HepG2 (cell line): ENCODE data around the gene PDLIM5. TPM values are rescaled to one million over a fixed set of nuclear protein-coding genes. Genes with fewer than 3 reads are reported as not detected.
A peak's percentile ranks its signal among the peaks of the same experiment; 100 is the strongest.

Experiments
- CENPT ChIP-seq: sonication (generic); formaldehyde crosslinking; IDR thresholded peaks from 2 replicates; pipeline ENCODE4 v1.8.0; 2022; ENCODE audit warnings: low read depth, mild to moderate bottlenecking, moderate library complexity, missing genetic modification reagents
- EHMT2 ChIP-seq: fragments of 200-600 bp; sonication (generic); IDR thresholded peaks from 2 replicates; pipeline ENCODE4 v1.7.0; 2017; ENCODE audit warnings: antibody characterized with exemption, low read depth, low read length, borderline replicate concordance
- HDAC2 ChIP-seq: sonication (generic); formaldehyde crosslinking; IDR thresholded peaks from 2 replicates; pipeline ENCODE4 v1.4.0; 2020; ENCODE audit warnings: missing genetic modification reagents
- HOXA9 ChIP-seq: sonication (generic); formaldehyde crosslinking; IDR thresholded peaks from 2 replicates; pipeline ENCODE4 v1.8.1; 2022; ENCODE audit warnings: missing genetic modification reagents, mild to moderate bottlenecking, moderate library complexity, borderline replicate concordance
- MYNN ChIP-seq: sonication (generic); formaldehyde crosslinking; IDR thresholded peaks from 2 replicates; pipeline ENCODE4 v1.4.0; 2020; ENCODE audit warnings: mild to moderate bottlenecking, low read depth, missing genetic modification reagents
- NFAT5 ChIP-seq: sonication (generic); formaldehyde crosslinking; IDR thresholded peaks from 2 replicates; pipeline ENCODE4 v1.4.0; 2020; ENCODE audit warnings: missing genetic modification reagents
- RARA ChIP-seq: IDR thresholded peaks from 2 replicates; pipeline ENCODE4 v1.6.1; 2016; ENCODE audit warnings: missing genetic modification reagents, missing compliant biosample characterization
- RBM22 ChIP-seq: fragments of 200-400 bp; formaldehyde crosslinking; optimal IDR thresholded peaks from 2 replicates; pipeline ENCODE3; 2017; ENCODE audit warnings: mild to moderate bottlenecking, low read length, moderate library complexity
- ZBTB44 ChIP-seq: sonication (generic); formaldehyde crosslinking; IDR thresholded peaks from 2 replicates; pipeline ENCODE4 v1.4.0; 2020; ENCODE audit warnings: missing genetic modification reagents
- ZNF280D ChIP-seq: sonication (generic); formaldehyde crosslinking; IDR thresholded peaks from 2 replicates; pipeline ENCODE4 v1.5.1; 2020; ENCODE audit warnings: mild to moderate bottlenecking, missing genetic modification reagents
- ZNF619 ChIP-seq: sonication (generic); formaldehyde crosslinking; IDR thresholded peaks from 2 replicates; pipeline ENCODE4 v1.4.0; 2020; ENCODE audit warnings: mild to moderate bottlenecking, missing genetic modification reagents
- polyA plus RNA-seq, 8 experiments: library from polyadenylated mRNA; depleted of rRNA in 3 of 8; stranded (reverse) in 7 of 8; unstranded in 1 of 8; fragments of >200 nt; fragmentation: Illumina TruSeq in 4 of 8; extraction: Trizol in 4 of 8; gene quantifications; 2 replicates each; pipeline versions ENCODE4 v1.2.1 to v1.2.3, GENCODE V29; 2011 to 2016; ENCODE audit warnings: low read depth in 4 of 8, missing spikeins in 1 of 8, mixed read lengths in 1 of 8; ENCODE audit not compliant: insufficient read depth in 1 of 8
- total RNA-seq, 5 experiments: library from RNA; depleted of rRNA; stranded (reverse); fragments of >200 nt; fragmentation: Illumina TruSeq; extraction: Trizol; gene quantifications; 2 replicates each; pipeline ENCODE4 v1.2.3, GENCODE V29; 2016; ENCODE audit warnings: low read depth in 1 of 5
- TF ChIP-seq, protein P1 (sequence below): sonication (generic); formaldehyde crosslinking; IDR thresholded peaks from 2 replicates; pipeline ENCODE4 v1.9.0; 2021; ENCODE audit warnings: missing genetic modification reagents, borderline replicate concordance
- TF ChIP-seq, protein P2 (sequence below): sonication (generic); formaldehyde crosslinking; IDR thresholded peaks from 2 replicates; pipeline ENCODE4 v1.4.0; 2020; ENCODE audit warnings: missing genetic modification reagents, mild to moderate bottlenecking, borderline replicate concordance

Gene PDLIM5
- total and polyA plus RNA-seq, 2 of the 13 experiments (the other 11 are each of a cell fraction or from before 2014, with no cell fraction given): 52.8 to 119 TPM

GRCh38 chr4:94451695-94452475 lies at the start of gene PDLIM5 (continued):
- TF ChIP-seq HOXA9 (CRISPR knock-in tag): no peak
- no peak for TF ChIP-seq NFAT5 (CRISPR knock-in tag)
- TF ChIP-seq ZNF619 (CRISPR knock-in tag): no peak
- no peak for TF ChIP-seq CENPT (CRISPR knock-in tag)
- no peak for TF ChIP-seq RARA (CRISPR knock-in tag)
- TF ChIP-seq RBM22: no peak
- no peak; the same call in 1 of the 2 replicates for TF ChIP-seq ZBTB44
- TF ChIP-seq, protein P1, sequence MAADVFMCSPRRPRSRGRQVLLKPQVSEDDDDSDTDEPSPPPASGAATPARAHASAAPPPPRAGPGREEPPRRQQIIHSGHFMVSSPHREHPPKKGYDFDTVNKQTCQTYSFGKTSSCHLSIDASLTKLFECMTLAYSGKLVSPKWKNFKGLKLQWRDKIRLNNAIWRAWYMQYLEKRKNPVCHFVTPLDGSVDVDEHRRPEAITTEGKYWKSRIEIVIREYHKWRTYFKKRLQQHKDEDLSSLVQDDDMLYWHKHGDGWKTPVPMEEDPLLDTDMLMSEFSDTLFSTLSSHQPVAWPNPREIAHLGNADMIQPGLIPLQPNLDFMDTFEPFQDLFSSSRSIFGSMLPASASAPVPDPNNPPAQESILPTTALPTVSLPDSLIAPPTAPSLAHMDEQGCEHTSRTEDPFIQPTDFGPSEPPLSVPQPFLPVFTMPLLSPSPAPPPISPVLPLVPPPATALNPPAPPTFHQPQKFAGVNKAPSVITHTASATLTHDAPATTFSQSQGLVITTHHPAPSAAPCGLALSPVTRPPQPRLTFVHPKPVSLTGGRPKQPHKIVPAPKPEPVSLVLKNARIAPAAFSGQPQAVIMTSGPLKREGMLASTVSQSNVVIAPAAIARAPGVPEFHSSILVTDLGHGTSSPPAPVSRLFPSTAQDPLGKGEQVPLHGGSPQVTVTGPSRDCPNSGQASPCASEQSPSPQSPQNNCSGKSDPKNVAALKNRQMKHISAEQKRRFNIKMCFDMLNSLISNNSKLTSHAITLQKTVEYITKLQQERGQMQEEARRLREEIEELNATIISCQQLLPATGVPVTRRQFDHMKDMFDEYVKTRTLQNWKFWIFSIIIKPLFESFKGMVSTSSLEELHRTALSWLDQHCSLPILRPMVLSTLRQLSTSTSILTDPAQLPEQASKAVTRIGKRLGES: no peak
- no peak for TF ChIP-seq ZNF280D (CRISPR knock-in tag)
- 0 out of 2 replicates have a peak, but pooled peaks have one; percentile 41 for TF ChIP-seq HDAC2 (CRISPR knock-in tag)
- TF ChIP-seq, protein P2, sequence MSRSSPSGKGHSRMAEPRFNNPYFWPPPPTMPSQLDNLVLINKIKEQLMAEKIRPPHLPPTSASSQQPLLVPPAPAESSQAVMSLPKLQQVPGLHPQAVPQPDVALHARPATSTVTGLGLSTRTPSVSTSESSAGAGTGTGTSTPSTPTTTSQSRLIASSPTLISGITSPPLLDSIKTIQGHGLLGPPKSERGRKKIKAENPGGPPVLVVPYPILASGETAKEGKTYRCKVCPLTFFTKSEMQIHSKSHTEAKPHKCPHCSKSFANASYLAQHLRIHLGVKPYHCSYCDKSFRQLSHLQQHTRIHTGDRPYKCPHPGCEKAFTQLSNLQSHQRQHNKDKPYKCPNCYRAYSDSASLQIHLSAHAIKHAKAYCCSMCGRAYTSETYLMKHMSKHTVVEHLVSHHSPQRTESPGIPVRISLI (CRISPR knock-in tag): no peak; the same call in 1 of the 2 replicates
- TF ChIP-seq EHMT2: no peak
- no peak for TF ChIP-seq MYNN
